Duodenal mucosa (tissue), 2 donors: ENCODE results near the gene TOLLIP.
"Not testable (repeated sequence)": the region's sequence is repeated elsewhere in the genome, so short reads cannot be mapped to it uniquely, and the experiment has no call there.

ENCODE experiments used
- H3K27ac ChIP-seq: one replicate; pipeline ENCODE4 v1.7.0; 2013; ENCODE audit warnings: low read depth, low read length
- H3K27me3 ChIP-seq, 2 donors: one replicate each; pipeline ENCODE4 v1.7.0; 2013; ENCODE audit warnings: low read length in 2 of 2, control low read depth in 1 of 2; ENCODE audit not compliant: insufficient read depth in 2 of 2, control insufficient read depth in 1 of 2
- H3K36me3 ChIP-seq, 2 donors: one replicate each; pipeline ENCODE4 v1.7.0; 2013; ENCODE audit warnings: low read length in 2 of 2, control low read depth in 1 of 2; ENCODE audit not compliant: insufficient read depth in 2 of 2, control insufficient read depth in 1 of 2
- H3K4me1 ChIP-seq, 2 donors: one replicate each; pipeline ENCODE4 v1.7.0; 2013; ENCODE audit warnings: low read length in 2 of 2, control low read depth in 1 of 2; ENCODE audit not compliant: insufficient read depth in 2 of 2, control insufficient read depth in 1 of 2
- H3K4me3 ChIP-seq, 2 donors: one replicate each; pipeline ENCODE4 v1.7.0; 2013; ENCODE audit warnings: low read length in 2 of 2, low read depth in 1 of 2
- H3K9ac ChIP-seq, 2 donors: one replicate each; pipeline ENCODE4 v1.7.0; 2013; ENCODE audit warnings: low read length in 2 of 2, low read depth in 1 of 2
- H3K9me3 ChIP-seq, 2 donors: one replicate each; pipeline ENCODE4 v1.7.0; 2013; ENCODE audit warnings: low read length in 2 of 2, control low read depth in 1 of 2; ENCODE audit not compliant: control insufficient read depth in 1 of 2

The TOLLIP gene

DNA sequence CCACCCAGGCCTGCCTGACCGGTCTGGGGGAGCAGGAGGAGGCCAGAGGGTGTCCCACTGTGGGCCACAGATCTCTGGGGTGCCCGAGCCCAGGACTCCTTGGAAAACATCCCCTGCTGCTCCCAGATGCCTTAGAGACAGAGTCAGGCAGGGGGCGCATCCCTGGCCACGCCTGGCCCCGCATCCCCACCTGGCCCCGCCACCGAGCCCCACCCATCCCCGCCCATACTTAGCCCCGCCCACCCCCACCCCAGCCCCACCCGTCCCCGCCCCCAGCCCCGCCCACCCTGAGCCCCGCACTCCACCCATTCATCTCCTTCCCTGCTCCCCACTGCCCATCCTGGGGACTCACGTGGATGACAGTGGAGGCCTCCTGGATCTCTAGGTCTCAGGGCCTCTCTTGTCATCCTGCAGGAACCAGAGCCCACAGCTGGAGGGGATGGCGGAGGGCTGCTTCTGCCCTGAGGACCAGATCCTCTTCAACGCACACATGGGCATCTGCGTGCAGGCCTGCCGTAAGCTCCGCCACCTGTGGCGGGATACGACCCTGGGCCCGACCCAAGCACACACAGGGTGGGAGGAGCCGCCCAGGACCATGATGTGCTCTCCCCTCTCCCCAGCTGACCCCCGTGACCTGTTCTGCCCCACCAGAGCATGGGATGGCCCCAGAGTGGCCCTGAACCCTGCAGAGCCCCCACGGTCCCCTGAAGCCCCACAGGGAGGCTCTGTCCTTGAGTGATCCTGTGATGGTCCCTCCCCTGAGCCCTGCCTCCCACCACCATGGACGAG, 53.0 kb downstream of the TOLLIP start:
- no peak overlapping the region for H3K4me3 ChIP-seq
- no peaks in the 10 kb centered on the region for H3K9me3 ChIP-seq
- H3K36me3 ChIP-seq, result no peaks in the 10 kb centered on the region
- no peaks in the 10 kb centered on the region for H3K27me3 ChIP-seq
- H3K4me1 ChIP-seq, result no peaks in the 10 kb centered on the region
- no peak overlapping the region for H3K9ac ChIP-seq
- no peak overlapping the region for H3K27ac ChIP-seq

DNA sequence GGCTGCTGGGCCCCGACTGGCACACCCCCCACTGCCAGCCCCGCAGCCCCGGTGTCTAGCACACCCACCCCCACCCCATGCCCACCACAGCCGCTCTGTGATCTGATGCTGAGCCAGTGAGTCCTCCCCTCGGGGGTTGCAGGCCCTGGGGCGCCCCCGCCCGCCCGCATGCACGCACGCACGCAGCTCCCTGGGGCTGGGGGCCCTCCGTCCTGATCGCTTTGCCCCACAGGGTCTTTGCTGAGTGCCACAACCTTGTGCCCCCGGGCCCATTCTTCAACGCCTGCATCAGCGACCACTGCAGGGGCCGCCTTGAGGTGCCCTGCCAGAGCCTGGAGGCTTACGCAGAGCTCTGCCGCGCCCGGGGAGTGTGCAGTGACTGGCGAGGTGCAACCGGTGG, 54.3 kb downstream of the TOLLIP start:
- no peak overlapping the region for H3K27ac ChIP-seq
- no peaks in the 10 kb centered on the region for H3K27me3 ChIP-seq
- H3K4me3 ChIP-seq, result no peak overlapping the region
- H3K4me1 ChIP-seq, result no peaks in the 10 kb centered on the region
- H3K9me3 ChIP-seq, result no peaks in the 10 kb centered on the region
- H3K9ac ChIP-seq, result no peak overlapping the region
- H3K36me3 ChIP-seq, result no peaks in the 10 kb centered on the region

DNA sequence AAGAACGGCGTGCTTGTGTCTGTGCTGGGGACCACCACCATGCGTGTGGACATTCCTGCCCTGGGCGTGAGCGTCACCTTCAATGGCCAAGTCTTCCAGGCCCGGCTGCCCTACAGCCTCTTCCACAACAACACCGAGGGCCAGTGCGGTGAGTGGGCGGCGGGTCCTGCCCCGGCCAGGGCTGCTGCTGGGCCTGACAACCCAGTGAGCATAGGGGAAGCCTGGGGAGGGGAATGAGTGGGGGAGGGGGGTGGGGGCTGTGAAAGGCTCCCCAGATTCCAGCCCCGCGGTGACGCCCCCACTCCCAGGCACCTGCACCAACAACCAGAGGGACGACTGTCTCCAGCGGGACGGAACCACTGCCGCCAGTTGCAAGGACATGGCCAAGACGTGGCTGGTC, 54.7 kb downstream of the TOLLIP start:
- Histone ChIP-seq H3K9me3 (no peaks in the 10 kb centered on the region), H3K4me1 (no peaks in the 10 kb centered on the region), H3K27me3 (no peaks in the 10 kb centered on the region), H3K27ac (no peak overlapping the region), H3K36me3 (no peaks in the 10 kb centered on the region), H3K4me3 (no peak overlapping the region), H3K9ac (no peak overlapping the region)

DNA sequence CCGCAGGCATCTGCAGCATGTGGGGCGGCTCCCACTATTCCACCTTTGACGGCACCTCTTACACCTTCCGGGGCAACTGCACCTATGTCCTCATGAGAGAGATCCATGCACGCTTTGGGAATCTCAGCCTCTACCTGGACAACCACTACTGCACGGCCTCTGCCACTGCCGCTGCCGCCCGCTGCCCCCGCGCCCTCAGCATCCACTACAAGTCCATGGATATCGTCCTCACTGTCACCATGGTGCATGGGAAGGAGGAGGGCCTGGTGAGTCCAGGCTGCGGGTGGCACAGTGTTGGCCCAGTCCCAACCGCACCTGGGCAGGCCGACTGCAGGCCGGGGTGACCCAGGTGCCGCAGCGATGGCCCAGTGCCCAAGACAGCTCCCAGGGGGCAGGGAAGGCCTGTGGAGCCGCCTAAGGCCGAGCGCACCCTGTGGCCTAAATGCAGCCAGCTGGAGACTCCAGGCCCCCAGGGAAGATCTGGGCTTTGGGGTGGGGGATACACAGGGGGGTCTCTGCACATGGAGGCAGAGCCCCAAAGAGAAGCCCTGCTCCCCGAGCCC, 55.3 kb downstream of the TOLLIP start:
- H3K36me3 ChIP-seq, result no peaks in the 10 kb centered on the region
- H3K4me1 ChIP-seq, result no peaks in the 10 kb centered on the region
- no peaks in the 10 kb centered on the region for H3K27me3 ChIP-seq
- no peaks in the 10 kb centered on the region for H3K9me3 ChIP-seq
- H3K4me3 ChIP-seq, result no peak overlapping the region
- no peak overlapping the region for H3K27ac ChIP-seq
- no peak overlapping the region for H3K9ac ChIP-seq

DNA sequence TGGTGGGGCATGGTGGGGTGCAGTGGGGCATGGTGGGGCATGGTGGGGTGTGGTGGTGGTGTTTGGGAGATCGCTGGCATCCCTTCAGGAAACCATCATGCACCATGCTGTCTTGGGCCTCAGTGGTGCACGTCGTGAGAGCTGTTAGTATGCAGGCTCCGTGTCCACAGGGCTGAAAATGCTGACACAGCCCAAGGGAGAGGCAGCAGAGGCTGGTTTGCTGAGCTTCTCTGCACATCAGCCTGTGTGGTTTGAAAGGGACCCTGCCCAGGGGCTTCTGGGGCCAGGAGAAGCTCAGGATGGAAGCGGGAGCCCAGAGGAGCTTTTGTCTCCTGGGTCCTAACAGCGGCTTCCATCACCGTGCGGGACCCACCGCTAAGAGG, 56.3 kb downstream of the TOLLIP start:
- no peak overlapping the region for H3K9ac ChIP-seq
- no peaks in the 10 kb centered on the region for H3K9me3 ChIP-seq
- no peaks in the 10 kb centered on the region for H3K36me3 ChIP-seq
- H3K27me3 ChIP-seq, result no peaks in the 10 kb centered on the region
- H3K4me1 ChIP-seq, result no peaks in the 10 kb centered on the region
- no peak overlapping the region for H3K27ac ChIP-seq
- H3K4me3 ChIP-seq, result no peak overlapping the region

DNA sequence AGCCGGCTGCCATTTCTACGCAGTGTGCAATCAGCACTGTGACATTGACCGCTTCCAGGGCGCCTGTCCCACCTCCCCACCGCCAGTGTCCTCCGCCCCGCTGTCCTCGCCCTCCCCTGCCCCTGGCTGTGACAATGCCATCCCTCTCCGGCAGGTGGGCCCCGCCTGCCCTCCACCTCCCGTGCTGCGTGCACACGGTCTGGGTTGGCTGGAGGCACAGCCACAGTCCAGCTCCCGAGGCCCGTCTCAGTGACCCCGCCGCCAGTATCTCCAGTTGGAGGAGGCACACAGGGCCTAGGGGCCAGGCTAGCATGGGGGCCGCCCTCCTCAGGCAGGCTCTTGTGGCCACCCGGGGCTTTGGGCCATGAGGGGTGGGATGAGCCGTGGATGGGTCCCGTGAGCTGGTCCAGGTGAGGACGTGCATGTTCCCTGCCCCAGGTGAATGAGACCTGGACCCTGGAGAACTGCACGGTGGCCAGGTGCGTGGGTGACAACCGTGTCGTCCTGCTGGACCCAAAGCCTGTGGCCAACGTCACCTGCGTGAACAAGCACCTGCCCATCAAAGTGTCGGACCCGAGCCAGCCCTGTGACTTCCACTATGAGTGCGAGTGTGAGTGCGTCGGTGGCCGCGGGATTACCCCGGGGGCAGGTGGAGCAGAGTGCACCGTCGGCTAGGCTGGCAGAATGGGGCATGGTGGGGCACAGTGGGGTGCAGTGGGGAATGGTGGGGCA, 56.9 kb downstream of the TOLLIP start:
- Histone ChIP-seq H3K36me3 (no peaks in the 10 kb centered on the region), H3K4me1 (no peaks in the 10 kb centered on the region), H3K27me3 (no peaks in the 10 kb centered on the region), H3K4me3 (no peak overlapping the region), H3K9me3 (no peaks in the 10 kb centered on the region), H3K9ac (no peak overlapping the region), H3K27ac (no peak overlapping the region)

DNA sequence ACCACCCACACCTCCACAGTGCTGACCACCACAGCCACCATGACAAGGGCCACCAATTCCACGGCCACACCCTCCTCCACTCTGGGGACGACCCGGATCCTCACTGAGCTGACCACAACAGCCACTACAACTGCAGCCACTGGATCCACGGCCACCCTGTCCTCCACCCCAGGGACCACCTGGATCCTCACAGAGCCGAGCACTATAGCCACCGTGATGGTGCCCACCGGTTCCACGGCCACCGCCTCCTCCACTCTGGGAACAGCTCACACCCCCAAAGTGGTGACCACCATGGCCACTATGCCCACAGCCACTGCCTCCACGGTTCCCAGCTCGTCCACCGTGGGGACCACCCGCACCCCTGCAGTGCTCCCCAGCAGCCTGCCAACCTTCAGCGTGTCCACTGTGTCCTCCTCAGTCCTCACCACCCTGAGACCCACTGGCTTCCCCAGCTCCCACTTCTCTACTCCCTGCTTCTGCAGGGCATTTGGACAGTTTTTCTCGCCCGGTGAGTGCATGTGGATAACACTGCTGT, 58.1 kb downstream of the TOLLIP start:
- Histone ChIP-seq H3K27ac (no peak overlapping the region), H3K27me3 (no peaks in the 10 kb centered on the region), H3K4me3 (no peak overlapping the region), H3K4me1 (no peaks in the 10 kb centered on the region), H3K9ac (no peak overlapping the region), H3K9me3 (no peaks in the 10 kb centered on the region), H3K36me3 (no peaks in the 10 kb centered on the region)

DNA sequence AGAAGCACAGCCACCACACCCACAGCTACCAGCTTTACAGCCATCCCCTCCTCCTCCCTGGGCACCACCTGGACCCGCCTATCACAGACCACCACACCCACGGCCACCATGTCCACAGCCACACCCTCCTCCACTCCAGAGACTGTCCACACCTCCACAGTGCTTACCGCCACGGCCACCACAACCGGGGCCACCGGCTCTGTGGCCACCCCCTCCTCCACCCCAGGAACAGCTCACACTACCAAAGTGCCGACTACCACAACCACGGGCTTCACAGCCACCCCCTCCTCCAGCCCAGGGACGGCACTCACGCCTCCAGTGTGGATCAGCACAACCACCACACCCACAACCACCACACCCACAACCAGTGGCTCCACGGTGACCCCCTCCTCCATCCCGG, 59.0 kb downstream of the TOLLIP start:
- not testable (repeated sequence) for H3K9me3 ChIP-seq, H3K4me1 ChIP-seq, H3K9ac ChIP-seq, H3K27me3 ChIP-seq, H3K27ac ChIP-seq, H3K4me3 ChIP-seq, H3K36me3 ChIP-seq

DNA sequence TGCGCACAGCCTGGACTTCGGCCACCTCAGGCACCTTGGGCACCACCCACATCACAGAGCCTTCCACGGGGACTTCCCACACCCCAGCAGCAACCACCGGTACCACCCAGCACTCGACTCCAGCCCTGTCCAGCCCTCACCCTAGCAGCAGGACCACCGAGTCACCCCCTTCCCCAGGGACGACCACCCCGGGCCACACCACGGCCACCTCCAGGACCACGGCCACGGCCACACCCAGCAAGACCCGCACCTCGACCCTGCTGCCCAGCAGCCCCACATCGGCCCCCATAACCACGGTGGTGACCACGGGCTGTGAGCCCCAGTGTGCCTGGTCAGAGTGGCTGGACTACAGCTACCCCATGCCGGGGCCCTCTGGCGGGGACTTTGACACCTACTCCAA, 60.5 kb downstream of the TOLLIP start:
- not testable (repeated sequence) for H3K27ac ChIP-seq, H3K4me3 ChIP-seq, H3K27me3 ChIP-seq, H3K9me3 ChIP-seq, H3K36me3 ChIP-seq, H3K9ac ChIP-seq, H3K4me1 ChIP-seq

DNA sequence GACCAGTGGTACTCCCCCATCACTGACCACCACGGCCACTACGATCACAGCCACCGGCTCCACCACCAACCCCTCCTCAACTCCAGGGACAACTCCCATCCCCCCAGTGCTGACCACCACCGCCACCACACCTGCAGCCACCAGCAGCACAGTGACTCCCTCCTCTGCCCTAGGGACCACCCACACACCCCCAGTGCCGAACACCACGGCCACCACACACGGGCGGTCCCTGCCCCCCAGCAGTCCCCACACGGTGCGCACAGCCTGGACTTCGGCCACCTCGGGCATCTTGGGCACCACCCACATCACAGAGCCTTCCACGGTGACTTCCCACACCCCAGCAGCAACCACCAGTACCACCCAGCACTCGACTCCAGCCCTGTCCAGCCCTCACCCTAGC, 62.4 kb downstream of the TOLLIP start:
- H3K27me3 ChIP-seq, H3K36me3 ChIP-seq, H3K9ac ChIP-seq, H3K9me3 ChIP-seq, H3K4me1 ChIP-seq, H3K4me3 ChIP-seq, H3K27ac ChIP-seq: not testable (repeated sequence)
